GM18951 (cell line): ENCODE data around the gene MYO1H.
"Not testable (repeated sequence)": the region's sequence is repeated elsewhere in the genome, so short reads cannot be mapped to it uniquely, and the experiment has no call there.

Experiments used
- POLR2A ChIP-seq: IDR thresholded peaks from 4 replicates; pipeline ENCODE4 v1.6.1; 2011; ENCODE audit warnings: mild to moderate bottlenecking; ENCODE audit not compliant: insufficient read length, insufficient read depth; ENCODE audit errors: extremely low read depth
- in situ Hi-C: fragments of 300-500 bp; cut with MboI; formaldehyde crosslinking; loops from one replicate; pipeline ENCODE4 v1.12.0; 2022; ENCODE audit warnings: low sequenced_read_pairs, mixed read lengths, inconsistent platforms; ENCODE audit not compliant: unreplicated experiment

MYO1H gene

GRCh38 chr12:109359131-109359690 lies 11.5 kb downstream of the MYO1H start:
- in situ Hi-C loops = no loop called here
- TF ChIP-seq POLR2A = no peak

DNA sequence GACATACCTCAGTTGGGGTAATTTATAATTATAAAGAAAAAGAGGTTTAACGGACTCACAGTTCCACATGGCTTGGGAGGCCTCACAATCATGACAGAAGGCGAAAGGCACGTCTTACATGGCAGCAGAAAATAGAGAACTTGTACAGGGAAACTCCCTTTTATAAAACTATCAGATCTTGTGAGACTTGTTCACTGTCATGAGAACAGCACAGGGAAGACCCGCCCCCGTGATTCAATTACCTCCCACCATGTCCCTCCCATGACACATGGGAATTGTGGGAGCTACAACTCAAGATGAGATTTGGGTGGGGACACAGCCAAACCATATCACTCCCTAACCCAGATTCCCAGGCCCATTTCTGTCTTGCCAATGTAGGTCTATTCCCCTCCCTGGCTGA lies 22.1 kb downstream of the MYO1H start:
- in situ Hi-C loops = no loop called here

DNA sequence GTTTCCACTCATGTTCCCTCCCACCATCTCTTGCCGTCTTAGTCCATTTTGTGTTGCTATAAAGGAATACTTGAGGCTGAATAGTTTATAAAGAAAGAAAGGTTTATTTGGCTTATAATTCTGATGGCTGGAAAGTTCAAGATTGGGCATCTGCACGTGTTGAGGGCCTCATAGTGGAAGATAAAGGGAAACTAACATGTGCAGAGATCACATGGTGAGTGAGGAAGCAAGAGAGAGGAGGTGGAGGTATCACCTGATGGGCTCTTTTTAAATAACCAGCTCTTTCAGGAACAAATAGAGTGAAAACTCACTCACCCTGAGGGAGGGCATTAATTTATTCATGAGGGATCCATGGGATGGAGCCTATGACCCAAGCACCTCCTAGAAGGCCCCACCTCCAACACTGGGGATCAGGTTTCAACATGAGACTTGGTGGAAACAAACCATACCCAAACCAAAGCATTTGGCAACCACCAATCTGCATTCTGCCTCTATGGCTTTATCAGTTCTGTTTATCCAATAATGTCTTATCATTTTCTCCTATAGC lies 29.5 kb downstream of the MYO1H start:
- in situ Hi-C loops = loop anchor here (25.0 kb wide), 1 partner anchor 465 kb away; no protein-coding TSS in a partner anchor
- no peak for TF ChIP-seq POLR2A

More for the DNA sequence above, 22.1 kb downstream of the MYO1H start:
- no peak for TF ChIP-seq POLR2A

DNA sequence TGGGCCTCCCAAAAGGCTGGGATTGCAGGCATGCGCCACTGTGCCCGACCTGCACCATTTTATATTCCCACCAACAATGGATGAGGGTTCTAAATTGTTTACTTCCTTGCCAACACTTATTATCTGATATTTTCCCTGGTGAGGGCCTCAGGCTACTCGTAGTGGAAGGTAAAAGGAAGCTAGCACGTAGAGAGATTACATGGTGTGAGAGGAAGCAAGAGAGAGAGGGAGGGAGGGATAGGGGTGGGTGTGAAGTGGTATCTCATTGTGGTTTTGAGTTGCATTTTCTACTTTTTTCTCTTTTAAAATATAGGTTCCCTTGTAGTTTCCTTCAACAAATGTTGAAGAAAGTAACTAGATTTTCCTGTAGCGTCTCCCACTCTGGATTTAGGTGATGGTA lies 30.9 kb downstream of the MYO1H start:
- no peak for TF ChIP-seq POLR2A
- in situ Hi-C loops = loop anchor here (25.0 kb wide), 1 partner anchor 466 kb away; no protein-coding TSS in a partner anchor

- in situ Hi-C loops = loop anchor here (25.0 kb wide), 1 partner anchor 470 kb away; no protein-coding TSS in a partner anchor
- TF ChIP-seq POLR2A = no peak
These were observed 34.3 kb downstream of the MYO1H start for GRCh38 chr12:109382031-109382430.

DNA sequence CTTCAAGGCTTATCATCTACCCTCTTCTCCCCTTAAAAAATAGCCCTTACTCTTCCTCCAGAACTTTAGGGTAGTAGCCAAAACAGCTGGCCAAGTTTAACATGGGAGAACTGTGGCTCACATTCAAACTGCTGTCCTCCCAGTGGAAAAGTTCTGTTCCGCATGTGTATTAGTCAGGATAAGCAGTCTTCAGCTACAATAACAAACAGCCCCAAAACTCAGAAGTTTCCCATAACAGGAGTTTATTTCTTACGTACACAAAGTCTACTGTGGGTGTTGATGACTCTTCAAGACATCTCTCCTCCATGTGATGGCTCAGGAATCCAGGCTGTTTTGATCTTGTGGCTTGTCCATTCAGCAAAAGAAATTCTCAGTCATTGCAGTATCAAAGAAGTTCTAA lies 35.5 kb downstream of the MYO1H start:
- TF ChIP-seq POLR2A = no peak
- in situ Hi-C loops = loop anchor here (25.0 kb wide), 1 partner anchor 471 kb away; no protein-coding TSS in a partner anchor

GRCh38 chr12:109385339-109386058 lies 37.8 kb downstream of the MYO1H start:
- in situ Hi-C loops = loop anchor here (25.0 kb wide), 1 partner anchor 473 kb away; no protein-coding TSS in a partner anchor
- no peak for TF ChIP-seq POLR2A

- no peak for TF ChIP-seq POLR2A
- in situ Hi-C loops = loop anchor here (25.0 kb wide), 1 partner anchor 474 kb away; no protein-coding TSS in a partner anchor
These were observed 38.3 kb downstream of the MYO1H start for GRCh38 chr12:109386059-109386433.

GRCh38 chr12:109387425-109388166 lies 39.9 kb downstream of the MYO1H start:
- no peak for TF ChIP-seq POLR2A
- in situ Hi-C loops = loop anchor here (25.0 kb wide), 1 partner anchor 475 kb away; no protein-coding TSS in a partner anchor

- in situ Hi-C loops = loop anchor here (25.0 kb wide), 1 partner anchor 476 kb away; no protein-coding TSS in a partner anchor
- no peak for TF ChIP-seq POLR2A
These were observed 40.5 kb downstream of the MYO1H start for GRCh38 chr12:109388167-109388563.

DNA sequence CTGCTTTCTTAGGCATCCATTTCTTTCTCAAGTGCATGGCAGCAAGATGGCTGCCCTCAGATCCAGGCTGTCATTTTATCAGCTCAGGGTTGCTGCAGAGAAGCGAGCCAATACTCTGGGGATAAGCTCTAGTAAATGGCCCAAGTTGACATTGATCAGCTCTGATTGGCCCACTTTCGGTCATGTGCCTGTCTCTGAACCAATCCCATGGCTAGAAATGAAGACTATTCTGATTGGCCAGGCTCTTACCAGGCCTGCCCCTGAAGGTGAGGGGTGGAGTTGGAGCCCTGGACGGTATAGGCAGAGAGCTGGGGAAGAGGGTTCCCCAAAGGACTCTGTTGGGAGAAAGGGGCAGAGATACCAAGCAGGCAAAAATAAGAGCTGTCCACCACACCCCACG lies 41.4 kb downstream of the MYO1H start:
- in situ Hi-C loops = loop anchor here (25.0 kb wide), 1 partner anchor 477 kb away; no protein-coding TSS in a partner anchor
- no peak for TF ChIP-seq POLR2A

GRCh38 chr12:109393437-109394345 lies 46.0 kb downstream of the MYO1H start:
- in situ Hi-C loops = loop anchor here (25.0 kb wide), 1 partner anchor 481 kb away; no protein-coding TSS in a partner anchor
- TF ChIP-seq POLR2A = no peak

DNA sequence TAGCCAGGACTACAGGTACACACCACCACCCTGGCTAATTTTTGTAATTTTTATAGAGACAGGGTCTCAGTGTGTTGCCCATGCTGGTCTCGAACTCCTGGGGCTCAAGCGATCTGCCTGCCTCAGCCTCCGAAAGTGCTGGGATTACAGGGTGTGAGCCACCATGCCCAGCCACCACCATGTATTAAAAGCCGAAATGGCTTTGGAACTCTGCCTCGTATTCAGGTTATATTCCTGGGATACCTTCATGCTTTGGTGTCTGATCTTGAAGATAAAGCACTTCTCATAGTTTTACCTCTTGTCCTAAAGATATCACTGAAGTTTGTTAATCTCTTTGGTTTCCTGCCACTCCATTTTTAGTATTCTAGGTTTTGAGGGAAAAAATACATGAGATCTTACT lies 47.2 kb downstream of the MYO1H start:
- in situ Hi-C loops = loop anchor here (25.0 kb wide), 1 partner anchor 483 kb away; no protein-coding TSS in a partner anchor
- TF ChIP-seq POLR2A = no peak

GRCh38 chr12:109404841-109405240 lies 57.1 kb downstream of the MYO1H start:
- in situ Hi-C loops = not testable (repeated sequence)

- in situ Hi-C loops = not testable (repeated sequence)
These were observed 58.4 kb downstream of the MYO1H start for GRCh38 chr12:109406147-109406546.
